Pancreas (tissue), 10 donors: Measurements from ENCODE around the gene GAA. TPM values are rescaled to one million over a fixed set of nuclear protein-coding genes. Genes with fewer than 3 reads are reported as not detected.
A peak's percentile ranks its signal among the peaks of the same experiment; 100 is the strongest.
"Not testable (repeated sequence)": the region's sequence is repeated elsewhere in the genome, so short reads cannot be mapped to it uniquely, and the experiment has no call there.

Source experiments
- ATAC-seq, 4 donors: fragments of 200-7000 bp; cut with Tn5 transposase; one replicate each; pipeline versions ENCODE4 v1.8.0 to v1.9.1; 2020; ENCODE audit warnings: mild to moderate bottlenecking in 4 of 4, moderate library complexity in 4 of 4
- DNase-seq, 6 donors: peaks; one replicate each; pipeline ENCODE4 v3.0.0-alpha.2; 2020
- FAIRE-seq: peaks from 2 replicates; lab custom pipeline; 2012; peaks lifted over from hg19 to GRCh38; lab: Jason Lieb, UNC
- H3K27ac ChIP-seq, 4 donors: fragments of 200-600 bp; sonication (generic); 1 replicate in 3 of 4; 2 replicates in 1 of 4; pipeline versions ENCODE4 v1.5.0 to v1.8.0; 2020
- H3K27me3 ChIP-seq, 4 donors: fragments of 200-600 bp; one replicate each; pipeline ENCODE4 v1.8.0; 2021
- H3K36me3 ChIP-seq, 3 donors: fragments of 200-600 bp; sonication (generic) in 1 of 3; one replicate each; pipeline versions ENCODE4 v1.5.0 to v1.8.0; 2020 to 2021
- H3K4me1 ChIP-seq, 3 donors: fragments of 200-600 bp; one replicate each; pipeline ENCODE4 v1.8.0; 2021
- H3K4me3 ChIP-seq, 4 donors: fragments of 200-600 bp; sonication (generic) in 2 of 4; one replicate each; pipeline versions ENCODE4 v1.5.0 to v1.8.0; 2020 to 2021
- H3K9me3 ChIP-seq, 4 donors: fragments of 200-600 bp; one replicate each; pipeline ENCODE4 v1.8.0; 2021
- WGBS, 2 donors: extraction: QIAGEN DNeasy Blood & Tissue Kit; methylation state at CpG; one replicate each; pipeline ENCODE4 v1.1.7; 2013; 5-methylcytosine and 5-hydroxymethylcytosine counted together
- intact Hi-C, 3 donors: fragments of 100-400 bp; cut with DNase I; formaldehyde crosslinking; loops; one replicate each; pipeline versions ENCODE4 v1.11.1 to v1.14.2; 2022
- polyA plus RNA-seq, 2 donors: library from polyadenylated mRNA; stranded (reverse); fragments of 200-250 nt; gene quantifications; one replicate each; pipeline ENCODE4 v1.2.3, GENCODE V29; 2013
- total RNA-seq, 6 donors: library from RNA; stranded (reverse); fragmentation: NEBNext Ultra II Directional in 4 of 6; extraction: Animal tissue kit (Norgen Biotek cat#: 25700) in 4 of 6; gene quantifications; one replicate each; pipeline versions ENCODE4 v1.2.1 to v1.2.4, GENCODE V29; 2021 to 2023
- TF ChIP-seq, protein P1 (sequence below), 4 donors: fragments of 200-600 bp; sonication (generic) in 3 of 4; IDR thresholded peaks; one replicate each; pipeline versions ENCODE4 v1.5.0 to v1.8.0; 2021; ENCODE audit warnings: antibody characterized with exemption in 4 of 4
- donor health status: healthy with polysubstance abuse.
- donor health status: DM: no; HTN: no; CAD: no; lungs with moderate emphysema.
- donor health status: DM: no; HTN: no; CAD: no.
- donor health status: control.
- donor health status: control.
- donor health status: Bipolar disorder and iron deficiency.
- donor health status: DM: yes; HTN: yes; CAD: no.
- donor health status: DM: no; HTN: no; CAD: no.
- donor health status: DM: no; HTN: no; CAD: no.
- donor health status: DM: yes; HTN: yes; CAD: no.

GAA gene
- total and polyA plus RNA-seq, 8 donors = 20.2 to 56.3 (median 33.4) TPM

DNA sequence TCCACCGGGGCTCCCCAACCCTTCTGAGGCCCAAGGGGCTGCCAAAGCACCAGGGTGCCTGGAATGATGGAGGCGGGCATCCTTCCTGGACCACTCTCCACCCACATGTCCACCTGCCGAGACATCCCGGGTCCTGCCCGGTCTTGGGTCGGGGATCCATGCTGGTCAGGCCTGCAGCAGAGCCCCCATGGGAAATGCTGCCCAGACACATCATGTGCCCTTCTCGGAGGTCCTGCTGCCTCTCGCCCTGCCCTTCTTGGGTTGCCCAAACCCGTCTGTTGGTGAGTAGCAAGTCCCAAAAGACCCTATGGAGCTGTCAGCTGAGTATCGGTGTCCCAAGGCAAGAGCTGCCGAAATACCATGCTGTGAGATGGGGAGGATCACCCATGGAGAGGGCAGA lies 14.8 kb upstream of the GAA start:
- no peaks in the 10 kb centered on the region for H3K36me3 ChIP-seq
- intact Hi-C loops = no loop called here
- H3K27me3 ChIP-seq = no peaks in the 10 kb centered on the region
- TF ChIP-seq, protein P1, sequence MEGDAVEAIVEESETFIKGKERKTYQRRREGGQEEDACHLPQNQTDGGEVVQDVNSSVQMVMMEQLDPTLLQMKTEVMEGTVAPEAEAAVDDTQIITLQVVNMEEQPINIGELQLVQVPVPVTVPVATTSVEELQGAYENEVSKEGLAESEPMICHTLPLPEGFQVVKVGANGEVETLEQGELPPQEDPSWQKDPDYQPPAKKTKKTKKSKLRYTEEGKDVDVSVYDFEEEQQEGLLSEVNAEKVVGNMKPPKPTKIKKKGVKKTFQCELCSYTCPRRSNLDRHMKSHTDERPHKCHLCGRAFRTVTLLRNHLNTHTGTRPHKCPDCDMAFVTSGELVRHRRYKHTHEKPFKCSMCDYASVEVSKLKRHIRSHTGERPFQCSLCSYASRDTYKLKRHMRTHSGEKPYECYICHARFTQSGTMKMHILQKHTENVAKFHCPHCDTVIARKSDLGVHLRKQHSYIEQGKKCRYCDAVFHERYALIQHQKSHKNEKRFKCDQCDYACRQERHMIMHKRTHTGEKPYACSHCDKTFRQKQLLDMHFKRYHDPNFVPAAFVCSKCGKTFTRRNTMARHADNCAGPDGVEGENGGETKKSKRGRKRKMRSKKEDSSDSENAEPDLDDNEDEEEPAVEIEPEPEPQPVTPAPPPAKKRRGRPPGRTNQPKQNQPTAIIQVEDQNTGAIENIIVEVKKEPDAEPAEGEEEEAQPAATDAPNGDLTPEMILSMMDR (IDR thresholded peaks at IDR 0.05) = no peak
- H3K4me1 ChIP-seq = peaks cover 0 to 3% (median 0%) of the 10 kb centered on the region in 3 donors
- FAIRE-seq (no peak), ATAC-seq (no peak), DNase-seq (peak in 1 of 6 donors; percentile 45)
- H3K9me3 ChIP-seq = no peaks in the 10 kb centered on the region
- H3K4me3 ChIP-seq = no peak overlapping the region
- 78 to 84% methylated on average over 11 of the region's 11 CpGs for WGBS, 2 donors
- H3K27ac ChIP-seq = no peak overlapping the region

DNA sequence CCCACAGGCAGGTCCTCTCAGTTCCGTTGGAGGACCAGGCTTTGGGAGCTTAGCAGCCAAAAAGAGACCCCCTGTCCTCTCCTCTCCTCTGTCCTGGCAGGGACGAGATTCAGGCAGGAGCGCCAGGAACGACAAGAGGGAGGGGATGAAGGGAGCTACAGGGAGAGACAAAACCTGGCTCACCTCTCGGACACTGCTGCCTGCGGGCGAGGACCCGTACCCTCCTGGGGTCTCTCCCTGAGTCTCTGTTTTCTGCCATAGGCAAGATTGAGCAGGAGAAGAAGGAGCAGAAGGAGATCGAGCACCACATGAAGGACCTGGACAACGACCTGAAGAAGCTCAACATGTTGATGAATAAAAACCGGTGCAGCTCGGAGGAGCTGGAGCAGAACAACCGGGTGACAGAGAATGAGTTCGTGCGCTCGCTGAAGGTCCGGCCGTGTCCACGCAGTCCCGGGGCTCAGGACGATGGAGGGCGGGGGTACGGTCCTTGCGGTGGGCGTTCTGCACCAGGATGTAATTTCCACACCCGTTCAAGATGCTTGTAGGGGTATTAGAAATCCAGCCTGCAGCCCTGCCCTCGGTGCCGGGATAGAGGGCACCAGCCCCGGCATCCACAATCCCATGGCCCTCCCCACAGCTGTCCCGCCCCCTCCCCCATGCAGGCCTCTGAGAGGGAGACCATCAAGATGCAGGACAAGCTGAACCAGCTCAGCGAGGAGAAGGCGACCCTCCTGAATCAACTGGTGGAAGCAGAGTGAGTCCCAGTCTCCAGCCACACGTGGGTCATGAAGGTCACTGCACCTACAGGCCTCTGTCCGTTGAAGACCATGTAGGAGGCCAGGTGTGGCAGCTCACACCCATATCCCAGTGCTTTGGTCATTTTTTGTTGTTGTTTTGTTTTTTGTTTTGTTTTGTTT lies 13.8 kb upstream of the GAA start:
- TF ChIP-seq, protein P1 (IDR thresholded peaks at IDR 0.05) = no peak
- H3K36me3 ChIP-seq = no peaks in the 10 kb centered on the region
- peaks cover 0 to under 1% (median 0%) of the 10 kb centered on the region in 3 donors for H3K4me1 ChIP-seq
- H3K27me3 ChIP-seq = no peaks in the 10 kb centered on the region
- ATAC-seq (no peak), DNase-seq (peak in 1 of 6 donors; percentile 31), FAIRE-seq (no peak)
- intact Hi-C loops = no loop called here
- no peak overlapping the region for H3K27ac ChIP-seq
- H3K9me3 ChIP-seq = no peaks in the 10 kb centered on the region
- WGBS, 2 donors = 75 to 79% methylated on average over 34 of the region's 34 CpGs
- H3K4me3 ChIP-seq = no peak overlapping the region

DNA sequence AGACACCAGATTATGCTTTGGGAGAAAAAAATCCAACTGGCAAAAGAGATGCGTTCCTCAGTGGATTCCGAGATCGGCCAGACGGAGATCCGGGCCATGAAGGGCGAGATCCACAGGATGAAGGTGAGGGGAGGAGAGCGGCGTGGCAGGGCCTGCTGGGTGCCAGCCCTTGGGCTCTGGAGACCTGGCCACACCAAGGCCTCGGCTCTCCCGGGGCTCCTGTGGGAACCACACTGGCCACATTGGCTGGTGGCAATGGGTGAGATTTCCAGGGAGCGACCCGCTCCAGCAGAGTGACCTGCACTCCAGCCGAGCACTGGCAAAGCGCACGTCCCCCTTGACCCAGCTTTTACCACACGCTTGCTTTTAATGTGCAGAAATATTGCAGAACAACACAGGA lies 11.6 kb upstream of the GAA start:
- DNase-seq (peak in 1 of 6 donors; percentile 31), ATAC-seq (no peak), FAIRE-seq (no peak)
- intact Hi-C loops = loop anchor here in 1 of 3 donors (10.0 kb wide), 1 partner anchor 155 kb away; no protein-coding TSS in a partner anchor
- H3K27ac ChIP-seq = no peak overlapping the region
- no peak overlapping the region for H3K4me3 ChIP-seq
- TF ChIP-seq, protein P1 (IDR thresholded peaks at IDR 0.05) = no peak
- no peaks in the 10 kb centered on the region for H3K9me3 ChIP-seq
- WGBS, 2 donors = 90 to 94% methylated on average over 16 of the region's 16 CpGs
- no peaks in the 10 kb centered on the region for H3K36me3 ChIP-seq
- H3K27me3 ChIP-seq = no peaks in the 10 kb centered on the region
- no peaks in the 10 kb centered on the region for H3K4me1 ChIP-seq

DNA sequence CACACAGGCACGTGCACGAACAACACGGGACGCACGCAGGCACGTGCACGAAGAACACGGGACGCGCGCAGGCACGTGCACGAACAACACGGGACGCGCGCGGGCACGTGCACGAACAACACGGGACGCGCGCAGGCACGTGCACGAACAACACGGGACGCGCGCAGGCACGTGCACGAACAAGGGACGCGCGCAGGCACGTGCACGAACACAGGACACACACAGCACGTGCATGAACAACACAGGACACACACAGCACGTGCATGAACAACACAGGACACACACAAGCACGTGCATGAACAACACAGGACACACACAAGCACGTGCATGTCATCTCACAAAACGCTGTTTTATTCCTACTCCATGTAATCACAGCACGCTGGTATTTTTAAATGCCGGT lies 11.2 kb upstream of the GAA start:
- H3K4me3 ChIP-seq, H3K9me3 ChIP-seq, ATAC-seq, FAIRE-seq, H3K27me3 ChIP-seq, H3K27ac ChIP-seq, H3K4me1 ChIP-seq, DNase-seq, H3K36me3 ChIP-seq: not testable (repeated sequence)
- 90% methylated on average over 33 to 44 of the region's 44 CpGs for WGBS, 2 donors
- intact Hi-C loops = loop anchor here in 1 of 3 donors (10.0 kb wide), 1 partner anchor 155 kb away; no protein-coding TSS in a partner anchor

DNA sequence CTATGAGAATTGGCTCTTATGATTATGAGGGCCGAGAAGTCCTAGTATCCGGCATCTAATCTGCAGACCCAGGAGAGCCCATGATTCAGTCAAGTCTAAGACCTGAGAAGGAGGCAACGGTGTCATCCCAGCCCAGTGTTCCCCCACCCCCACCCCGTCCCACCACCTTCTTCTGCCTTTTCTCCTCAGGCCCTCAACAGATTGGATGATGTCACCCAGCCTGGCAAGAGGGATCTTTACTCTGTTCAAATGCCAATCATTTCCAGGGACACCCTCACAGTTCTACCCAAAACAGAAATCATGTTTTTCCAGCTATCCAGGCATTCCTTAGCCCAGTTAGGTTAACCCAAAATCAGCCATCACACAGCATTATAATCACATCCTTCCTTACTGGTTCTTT lies 10.0 kb upstream of the GAA start:
- TF ChIP-seq, protein P1 (IDR thresholded peaks at IDR 0.05) = no peak
- Histone ChIP-seq H3K4me1 (no peaks in the 10 kb centered on the region), H3K27ac (no peak overlapping the region), H3K4me3 (no peak overlapping the region), H3K27me3 (no peaks in the 10 kb centered on the region), H3K36me3 (no peaks in the 10 kb centered on the region), H3K9me3 (no peaks in the 10 kb centered on the region)
- 87 to 88% methylated on average over 4 of the region's 4 CpGs for WGBS, 2 donors
- DNase-seq = no peak
- intact Hi-C loops = loop anchor here in 1 of 3 donors (10.0 kb wide), 1 partner anchor 153 kb away; no protein-coding TSS in a partner anchor
- FAIRE-seq = no peak
- ATAC-seq = no peak
